HG03354 (cell line): ENCODE measurements around the gene CCDC91.

Experiments used
- ATAC-seq: cut with Tn5 transposase; IDR thresholded peaks from one replicate; pipeline ENCODE4 v1.9.1; 2021; ENCODE audit warnings: mild to moderate bottlenecking; ENCODE audit not compliant: unreplicated experiment, poor library complexity, severe bottlenecking

Gene CCDC91

GRCh38 chr12:28497889-28498411 lies 307.7 kb downstream of the CCDC91 start:
- ATAC-seq, result peak; percentile 98

- no peak for ATAC-seq
Observed at GRCh38 chr12:28498850-28499249, 308.6 kb downstream of the CCDC91 start.

DNA sequence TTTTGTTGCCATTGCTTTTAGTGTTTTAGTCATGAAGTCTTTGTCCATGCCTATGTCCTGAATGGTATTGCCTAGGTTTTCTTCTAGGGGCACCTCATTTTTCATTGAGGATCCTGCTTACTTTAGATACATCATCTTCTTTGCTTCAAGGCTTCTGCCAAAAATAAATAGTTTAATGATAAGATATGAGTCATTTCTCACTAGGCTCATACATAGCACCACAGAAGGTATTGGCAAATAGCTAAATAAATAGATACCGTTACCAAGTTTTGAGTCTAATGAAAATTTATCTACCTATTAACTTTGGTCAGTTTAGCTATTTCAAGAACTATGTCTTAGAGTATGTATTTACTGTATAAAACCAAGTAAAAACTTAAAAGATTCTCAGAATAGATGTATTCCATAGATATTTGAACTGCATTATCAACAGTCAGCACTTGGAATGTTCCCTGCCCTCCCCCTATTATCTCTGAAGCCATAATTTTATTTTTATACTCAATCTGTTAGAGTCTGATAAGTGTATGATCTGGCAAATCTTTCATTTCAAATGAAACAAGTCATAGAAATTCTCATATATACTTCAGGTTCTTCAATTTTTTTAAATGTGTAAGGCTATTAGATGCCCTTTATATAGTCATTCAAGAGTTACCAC lies 310.2 kb downstream of the CCDC91 start:
- no peak for ATAC-seq

DNA sequence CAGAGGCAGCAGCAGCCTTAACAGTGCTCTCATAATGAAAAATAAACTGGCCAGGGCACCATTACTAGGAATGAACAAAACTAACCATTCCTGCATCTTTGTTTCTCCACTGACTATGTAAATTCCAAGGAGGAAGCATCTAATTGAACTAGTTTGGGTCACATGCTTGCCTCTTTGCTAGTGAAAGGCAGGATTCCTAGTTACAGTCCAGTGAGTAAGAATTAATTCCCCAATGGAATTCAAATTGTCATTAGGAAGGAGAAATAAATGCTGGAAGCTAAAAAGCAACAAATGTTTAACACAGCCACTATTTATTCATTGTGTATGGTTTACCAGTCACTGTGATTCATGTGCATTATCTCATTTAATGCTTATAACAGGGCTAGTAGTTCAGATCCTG lies 316.0 kb downstream of the CCDC91 start:
- no peak for ATAC-seq

DNA sequence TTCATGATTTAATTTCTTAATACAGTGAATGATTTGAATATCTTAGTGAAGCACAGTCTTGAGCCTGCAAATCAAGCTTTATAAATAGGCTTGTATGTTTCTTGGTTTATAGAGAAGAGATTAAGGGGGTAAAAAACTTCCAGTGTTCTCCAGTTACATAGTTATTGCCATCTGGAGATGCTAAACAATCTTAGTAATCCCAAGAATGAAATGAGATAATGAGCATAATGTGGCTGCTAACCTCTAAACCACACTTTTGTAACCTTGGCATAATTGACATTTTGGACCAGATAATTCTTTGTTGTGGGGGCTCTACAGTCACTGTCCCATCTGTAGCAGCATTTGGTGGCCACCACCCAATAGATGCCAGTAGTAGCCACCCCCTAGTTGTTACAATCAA lies 316.8 kb downstream of the CCDC91 start:
- no peak for ATAC-seq

DNA sequence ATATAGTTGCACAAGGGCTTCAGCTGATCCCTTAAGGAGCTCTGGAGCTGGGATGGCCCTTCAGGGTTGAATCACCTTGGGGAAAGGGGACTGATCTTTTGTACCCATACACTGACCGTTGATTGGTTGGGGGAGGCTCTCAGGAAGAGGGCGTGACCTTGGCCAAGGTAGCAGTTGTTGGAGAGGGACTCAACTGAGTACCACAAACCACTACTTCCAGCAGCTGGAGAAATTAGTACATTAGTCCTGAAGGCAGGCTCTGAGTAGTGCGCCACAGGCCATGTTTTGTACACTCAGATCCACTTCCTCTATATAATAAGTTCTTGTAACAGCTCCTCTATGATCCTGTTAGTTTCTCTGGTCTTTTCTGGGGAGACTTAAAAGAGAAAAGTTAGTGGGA lies 317.6 kb downstream of the CCDC91 start:
- no peak for ATAC-seq

DNA sequence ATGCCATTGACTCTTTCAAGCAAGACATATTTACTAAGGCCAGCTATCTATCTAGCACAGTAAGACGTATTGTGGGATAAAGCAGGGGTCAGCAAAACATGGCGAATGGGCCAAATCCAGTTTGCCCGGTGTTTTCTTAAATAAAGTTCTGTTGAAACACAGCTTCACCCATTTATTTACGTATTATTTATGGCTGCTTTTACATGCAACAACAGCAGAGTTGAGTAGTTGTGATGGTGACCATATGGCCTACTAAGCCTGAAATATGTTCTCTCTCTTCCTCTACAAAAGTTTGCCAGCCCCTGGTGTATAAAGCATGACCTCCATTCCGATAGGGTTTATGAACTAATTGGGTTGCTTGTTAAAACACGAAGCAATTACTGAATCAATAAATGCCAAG lies 322.1 kb downstream of the CCDC91 start:
- ATAC-seq, result no peak

DNA sequence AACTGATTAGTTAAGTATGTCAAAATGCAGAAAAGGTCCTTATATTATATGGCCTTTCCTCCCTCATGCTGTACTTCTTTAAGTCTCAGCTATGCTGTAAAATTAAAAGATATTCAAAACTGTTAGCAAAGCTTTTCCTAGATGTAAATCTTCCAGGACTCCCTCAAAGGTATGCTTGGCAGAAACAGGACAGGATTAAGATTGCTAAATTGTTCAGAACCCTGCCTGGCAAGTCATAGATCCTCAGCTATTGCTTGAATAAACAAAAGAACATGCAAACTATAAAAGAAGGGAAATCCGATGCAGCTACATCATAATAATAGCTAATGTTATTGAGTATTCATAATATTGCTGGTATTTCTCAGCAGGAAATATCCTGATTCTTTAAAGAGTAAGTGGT lies 322.6 kb downstream of the CCDC91 start:
- no peak for ATAC-seq

DNA sequence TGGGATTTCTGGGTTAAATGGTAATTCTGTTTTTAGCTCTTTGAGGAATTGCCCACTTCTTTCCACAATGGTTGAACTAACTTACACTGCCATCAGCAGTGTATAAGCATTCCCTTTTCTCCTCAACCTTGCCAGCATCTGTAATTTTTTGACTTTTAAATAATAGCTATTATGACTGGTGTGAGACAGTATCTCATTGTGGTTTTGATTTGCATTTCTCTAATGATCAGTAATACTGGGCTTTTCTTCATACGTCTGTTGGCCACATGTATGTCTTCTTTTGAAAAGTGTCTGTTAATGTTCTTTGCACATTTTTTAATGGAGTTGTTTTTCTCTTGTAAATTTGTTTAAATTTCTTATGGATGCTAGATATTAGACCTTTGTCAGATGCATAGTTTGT lies 323.7 kb downstream of the CCDC91 start:
- no peak for ATAC-seq

DNA sequence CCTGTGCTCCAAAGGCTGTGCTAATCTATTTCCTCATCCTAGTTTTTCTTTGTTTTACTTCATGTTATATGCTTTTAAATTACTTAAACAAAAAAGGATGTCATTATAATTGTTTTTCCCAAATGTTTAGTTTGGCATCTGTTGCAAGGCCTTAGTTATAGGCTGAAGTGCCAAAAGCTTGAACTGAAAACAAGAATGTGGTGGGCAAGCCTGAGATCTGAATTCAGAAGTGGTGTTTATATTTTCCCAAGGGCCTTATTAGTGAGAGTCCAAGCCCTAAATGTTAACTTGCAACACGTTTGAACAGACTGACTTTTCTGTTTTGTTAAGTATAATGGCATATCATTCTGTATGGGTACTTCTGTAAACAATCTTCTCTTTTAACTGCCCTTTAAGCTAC lies 326.8 kb downstream of the CCDC91 start:
- no peak for ATAC-seq

GRCh38 chr12:28527631-28528249 lies 337.5 kb downstream of the CCDC91 start:
- ATAC-seq, result no peak

- no peak for ATAC-seq
Observed at GRCh38 chr12:28535216-28535615, 345.0 kb downstream of the CCDC91 start.

DNA sequence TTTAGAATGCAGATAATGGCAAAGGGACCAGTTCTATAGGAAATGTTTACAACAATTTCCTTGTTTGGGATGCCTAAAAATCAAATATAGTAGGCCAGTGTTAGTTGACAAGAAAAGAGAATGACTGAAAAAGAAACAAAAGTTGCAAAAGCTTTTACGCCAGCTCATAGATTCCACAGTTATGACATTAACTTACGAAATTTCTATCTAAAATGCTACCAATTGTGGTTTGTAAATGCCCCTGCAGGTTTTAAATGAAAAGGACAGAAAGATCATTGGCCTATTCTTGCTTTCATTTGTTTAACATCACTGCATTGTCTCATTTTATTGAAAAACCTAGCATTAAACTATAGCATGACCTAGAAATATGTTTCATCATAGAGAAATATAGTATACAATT lies 345.8 kb downstream of the CCDC91 start:
- ATAC-seq, result no peak

- ATAC-seq, result no peak
Observed at GRCh38 chr12:28537474-28537873, 347.2 kb downstream of the CCDC91 start.

DNA sequence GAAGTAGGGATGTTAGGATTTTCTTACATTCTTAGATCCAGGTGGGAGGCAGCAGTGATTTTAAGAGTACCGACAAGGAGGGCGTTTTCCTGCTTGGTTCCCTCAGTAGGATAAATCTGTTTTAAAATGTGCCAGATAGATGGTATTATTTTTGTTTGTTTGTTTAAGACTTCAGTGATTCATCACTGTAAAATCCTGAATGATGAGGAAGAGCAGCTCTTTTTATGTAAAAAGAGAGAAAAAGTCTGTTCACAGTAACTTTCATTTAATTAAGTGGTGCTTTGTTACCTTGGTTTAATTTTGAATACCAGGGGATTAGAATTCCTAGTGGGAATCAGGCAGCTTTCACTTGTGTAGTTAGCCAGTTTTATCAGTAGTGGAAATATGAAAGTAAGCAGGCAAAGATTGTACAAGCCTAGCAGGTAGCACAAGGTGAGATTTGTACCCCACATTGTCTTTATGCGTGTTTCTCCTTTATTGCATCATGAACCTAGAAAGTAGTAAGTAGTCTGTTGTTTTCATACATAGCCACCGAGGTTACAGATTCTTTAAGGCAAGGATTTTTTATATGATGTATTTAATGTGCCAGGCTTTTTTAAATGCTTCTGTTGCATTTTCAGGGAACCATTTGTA lies 349.6 kb downstream of the CCDC91 start:
- ATAC-seq, result no peak

DNA sequence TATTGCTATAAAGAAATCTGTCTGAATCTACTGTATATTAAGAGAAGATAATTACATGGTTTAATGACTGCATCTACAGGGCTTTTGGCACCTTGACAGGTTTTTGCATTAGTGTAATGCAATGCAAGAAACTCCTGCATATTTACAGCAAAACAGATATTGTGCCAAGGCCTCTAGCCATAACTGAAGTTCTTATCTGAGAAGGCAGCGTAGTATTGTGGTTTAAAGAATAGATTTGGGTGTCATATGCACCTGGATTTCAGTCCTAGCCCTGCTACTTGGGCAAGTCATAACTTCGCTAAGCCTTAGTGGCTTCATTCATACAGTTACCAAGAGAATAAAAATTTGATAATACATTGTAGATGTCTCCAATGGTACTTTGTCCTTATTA lies 350.1 kb downstream of the CCDC91 start:
- no peak for ATAC-seq

GRCh38 chr12:28543021-28543890 lies 353.0 kb downstream of the CCDC91 start:
- peak; percentile 59 for ATAC-seq

DNA sequence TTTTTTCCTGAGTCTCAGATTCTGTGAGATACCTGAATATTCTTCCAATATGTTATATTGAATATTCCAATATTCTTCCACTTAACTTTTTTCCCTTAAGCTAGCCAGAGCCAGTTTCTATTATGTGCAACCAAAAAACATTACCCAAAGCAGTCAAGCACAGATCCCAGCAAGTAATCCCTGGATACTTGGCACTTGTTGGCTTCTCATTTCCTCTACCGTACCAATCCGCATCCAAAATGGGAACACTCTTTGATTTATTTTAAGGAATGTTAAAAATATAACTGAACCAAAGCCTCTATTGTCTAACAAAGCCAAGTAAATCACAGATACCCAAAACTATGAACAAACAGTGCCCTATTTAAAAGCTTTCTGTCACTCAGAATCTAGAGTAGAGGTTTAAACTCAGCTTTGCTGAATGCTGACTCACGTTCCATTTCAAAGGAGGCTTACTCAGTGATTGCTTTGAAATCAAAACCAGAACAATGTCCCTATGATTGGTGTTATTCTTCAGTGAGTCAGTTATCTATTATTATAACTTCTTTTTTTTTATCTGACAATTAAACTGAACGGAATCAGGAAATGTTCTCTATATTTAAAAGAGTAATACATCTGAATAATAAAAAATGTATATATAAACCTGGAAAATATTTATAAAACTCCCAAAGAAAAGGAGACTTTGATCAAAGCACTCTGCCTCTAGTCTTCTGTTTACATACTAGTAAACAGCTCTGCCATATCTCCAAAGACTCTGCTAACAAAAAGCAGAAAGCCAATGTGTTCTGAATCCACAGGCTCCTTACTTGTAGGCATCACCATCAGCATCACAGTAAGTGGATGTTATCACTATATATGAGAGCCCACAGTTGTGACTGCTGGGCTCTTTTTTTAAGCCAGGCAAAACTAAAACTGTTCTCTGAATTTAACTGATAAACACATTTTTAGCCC lies 360.8 kb downstream of the CCDC91 start:
- no peak for ATAC-seq

- ATAC-seq, result no peak
Observed at GRCh38 chr12:28552251-28552970, 362.2 kb downstream of the CCDC91 start.
